Endothelial cell (in vitro differentiated cells): ENCODE measurements around the gene SLC6A16. TPM values are rescaled to one million over a fixed set of nuclear protein-coding genes. Genes with fewer than 3 reads are reported as not detected.

Experiments
- DNase-seq: peaks from one replicate; pipeline ENCODE4 v3.0.0; 2021; ENCODE audit warnings: low spot score
- H3K27ac Mint-ChIP-seq: one replicate; pipeline ENCODE4 v1.8.0; 2021; ENCODE audit warnings: mixed read lengths, inconsistent platforms; ENCODE audit not compliant: unreplicated experiment
- H3K27me3 Mint-ChIP-seq: one replicate; pipeline ENCODE4 v1.8.0; 2021; ENCODE audit warnings: mild to moderate bottlenecking, moderate library complexity, mixed read lengths, inconsistent platforms; ENCODE audit not compliant: unreplicated experiment
- H3K36me3 Mint-ChIP-seq: one replicate; pipeline ENCODE4 v1.8.0; 2021; ENCODE audit warnings: mild to moderate bottlenecking, low read depth, mixed read lengths, inconsistent platforms; ENCODE audit not compliant: unreplicated experiment
- H3K4me1 Mint-ChIP-seq: one replicate; pipeline ENCODE4 v1.8.0; 2021; ENCODE audit warnings: mild to moderate bottlenecking, mixed read lengths, inconsistent platforms; ENCODE audit not compliant: unreplicated experiment
- H3K4me3 Mint-ChIP-seq: one replicate; pipeline ENCODE4 v1.8.0; 2021; ENCODE audit warnings: mild to moderate bottlenecking, mixed read lengths, inconsistent platforms; ENCODE audit not compliant: unreplicated experiment
- H3K9me3 Mint-ChIP-seq: one replicate; pipeline ENCODE4 v1.8.0; 2021; ENCODE audit warnings: mixed read lengths, inconsistent platforms; ENCODE audit not compliant: unreplicated experiment
- CTCF ChIP-seq: fragments of 200-600 bp; sonication (generic); IDR thresholded peaks from one replicate; pipeline ENCODE4 v1.5.0; 2021; ENCODE audit warnings: antibody characterized with exemption; ENCODE audit not compliant: unreplicated experiment
- microRNA-seq: library from miRNA; unstranded; fragments of <30 nt; microRNA quantifications from one replicate; pipeline ENCODE4, GENCODE V29; 2020; ENCODE audit not compliant: unreplicated experiment
- total RNA-seq: library from RNA; stranded (reverse); fragmentation: NEBNext Ultra II Directional; extraction: Animal tissue kit (Norgen Biotek cat#: 25700); gene quantifications from one replicate; pipeline ENCODE4 v1.2.1, GENCODE V29; 2021; ENCODE audit not compliant: unreplicated experiment

Gene SLC6A16
- total RNA-seq, 1 donor from 2014 or later: 4.0 TPM

- no peaks in the 10 kb centered on the region for H3K4me1 Mint-ChIP-seq
- no peak overlapping the region for H3K4me3 Mint-ChIP-seq
- no peak for TF ChIP-seq CTCF
- H3K27me3 Mint-ChIP-seq: peaks cover 2% of the 10 kb centered on the region
- peaks cover 10% of the 10 kb centered on the region for H3K36me3 Mint-ChIP-seq
- no peak for DNase-seq
- no peaks in the 10 kb centered on the region for H3K9me3 Mint-ChIP-seq
- H3K27ac Mint-ChIP-seq: no peak overlapping the region
These were observed 77.3 kb downstream of the SLC6A16 start for GRCh38 chr19:49247676-49248075.

GRCh38 chr19:49244256-49244655 lies 80.7 kb downstream of the SLC6A16 start:
- TF ChIP-seq CTCF: no peak
- H3K9me3 Mint-ChIP-seq: no peaks in the 10 kb centered on the region
- no peaks in the 10 kb centered on the region for H3K4me1 Mint-ChIP-seq
- no peaks in the 10 kb centered on the region for H3K36me3 Mint-ChIP-seq
- H3K27me3 Mint-ChIP-seq: no peaks in the 10 kb centered on the region
- DNase-seq: no peak
- no peak overlapping the region for H3K4me3 Mint-ChIP-seq
- H3K27ac Mint-ChIP-seq: no peak overlapping the region

GRCh38 chr19:49243726-49244125 lies 81.3 kb downstream of the SLC6A16 start:
- TF ChIP-seq CTCF: no peak
- no peak overlapping the region for H3K4me3 Mint-ChIP-seq
- H3K4me1 Mint-ChIP-seq: no peaks in the 10 kb centered on the region
- no peak overlapping the region for H3K27ac Mint-ChIP-seq
- no peaks in the 10 kb centered on the region for H3K36me3 Mint-ChIP-seq
- no peak for DNase-seq
- no peaks in the 10 kb centered on the region for H3K9me3 Mint-ChIP-seq
- no peaks in the 10 kb centered on the region for H3K27me3 Mint-ChIP-seq

- H3K36me3 Mint-ChIP-seq: no peaks in the 10 kb centered on the region
- no peak overlapping the region for H3K4me3 Mint-ChIP-seq
- no peak overlapping the region for H3K27ac Mint-ChIP-seq
- no peaks in the 10 kb centered on the region for H3K27me3 Mint-ChIP-seq
- H3K9me3 Mint-ChIP-seq: no peaks in the 10 kb centered on the region
- DNase-seq: no peak
- TF ChIP-seq CTCF: no peak
- no peaks in the 10 kb centered on the region for H3K4me1 Mint-ChIP-seq
These were observed 81.9 kb downstream of the SLC6A16 start for GRCh38 chr19:49243129-49243528.

GRCh38 chr19:49241769-49242168 lies 83.2 kb downstream of the SLC6A16 start:
- H3K4me1 Mint-ChIP-seq: no peaks in the 10 kb centered on the region
- H3K4me3 Mint-ChIP-seq: no peak overlapping the region
- no peak for DNase-seq
- no peak overlapping the region for H3K27ac Mint-ChIP-seq
- H3K9me3 Mint-ChIP-seq: no peaks in the 10 kb centered on the region
- no peaks in the 10 kb centered on the region for H3K36me3 Mint-ChIP-seq
- TF ChIP-seq CTCF: no peak
- no peaks in the 10 kb centered on the region for H3K27me3 Mint-ChIP-seq

Small RNAs within 50 kb of the gene (microRNA-seq; reads per million reads assigned to microRNA genes)
- not detected for gene MIR4324

Other genes starting within 250 kb of the SLC6A16 start
- 203 TPM for gene SNRNP70, start 239.7 kb downstream of the SLC6A16 start, total RNA-seq
- 5.8 TPM for gene LIN7B, start 210.8 kb downstream of the SLC6A16 start, total RNA-seq
- gene C19orf73, start 206.0 kb downstream of the SLC6A16 start, total RNA-seq: 0.51 TPM
- 19.7 TPM for gene PPFIA3, start 205.6 kb downstream of the SLC6A16 start, total RNA-seq
- 0.72 TPM for gene HRC, start 169.8 kb downstream of the SLC6A16 start, total RNA-seq
- gene TRPM4, start 167.4 kb downstream of the SLC6A16 start, total RNA-seq: 75.3 TPM
- not detected for gene CD37, start 10.2 kb upstream of the SLC6A16 start, total RNA-seq
- 167 TPM for gene TEAD2, start 37.2 kb upstream of the SLC6A16 start, total RNA-seq
- 2.2 TPM for gene DKKL1, start 38.7 kb upstream of the SLC6A16 start, total RNA-seq
- gene KASH5, start 63.1 kb upstream of the SLC6A16 start, total RNA-seq: 0.26 TPM
- gene PTH2, start 98.2 kb upstream of the SLC6A16 start, total RNA-seq: not detected
- gene GFY, start 100.2 kb upstream of the SLC6A16 start, total RNA-seq: not detected
- 0.92 TPM for gene SLC17A7, start 116.3 kb upstream of the SLC6A16 start, total RNA-seq
- 78.8 TPM for gene PIH1D1, start 126.6 kb upstream of the SLC6A16 start, total RNA-seq
- 49.6 TPM for gene ALDH16A1, start 128.0 kb upstream of the SLC6A16 start, total RNA-seq
- 1.4 TPM for gene FLT3LG, start 149.0 kb upstream of the SLC6A16 start, total RNA-seq
- gene RPL13A, start 162.4 kb upstream of the SLC6A16 start, total RNA-seq: 2,762 TPM
- gene RPS11, start 171.2 kb upstream of the SLC6A16 start, total RNA-seq: 2,099 TPM
- gene FCGRT, start 187.5 kb upstream of the SLC6A16 start, total RNA-seq: 127 TPM
- gene RCN3, start 202.8 kb upstream of the SLC6A16 start, total RNA-seq: 19.4 TPM